GM06990 (cell line): ENCODE results near the gene ACMSD.
"Not testable (repeated sequence)": the region's sequence is repeated elsewhere in the genome, so short reads cannot be mapped to it uniquely, and the experiment has no call there.

Source experiments
- DNase-seq: peaks from one replicate; pipeline ENCODE4 v3.0.0-alpha.2; 2011; ENCODE audit not compliant: insufficient read length; ENCODE audit errors: extremely low read depth
- H3K27me3 ChIP-seq: replicated peaks from 2 replicates; pipeline ENCODE4 v1.6.0; 2011; ENCODE audit warnings: low read length; ENCODE audit not compliant: control insufficient read depth, insufficient read depth
- H3K36me3 ChIP-seq: 2 replicates; pipeline ENCODE4 v1.5.1; 2011; ENCODE audit warnings: low read length; ENCODE audit not compliant: control insufficient read depth, insufficient read depth
- H3K4me3 ChIP-seq: replicated peaks from 2 replicates; pipeline ENCODE4 v1.5.1; 2011; ENCODE audit warnings: low read depth, mild to moderate bottlenecking, control low read depth, low read length
- TF ChIP-seq, protein P1 (sequence below): IDR thresholded peaks from 2 replicates; pipeline ENCODE4 v1.5.1; 2011; ENCODE audit warnings: low read length, control low read depth, mild to moderate bottlenecking, inconsistent platforms; ENCODE audit not compliant: insufficient read depth, poor library complexity, severe bottlenecking

The ACMSD gene

DNA sequence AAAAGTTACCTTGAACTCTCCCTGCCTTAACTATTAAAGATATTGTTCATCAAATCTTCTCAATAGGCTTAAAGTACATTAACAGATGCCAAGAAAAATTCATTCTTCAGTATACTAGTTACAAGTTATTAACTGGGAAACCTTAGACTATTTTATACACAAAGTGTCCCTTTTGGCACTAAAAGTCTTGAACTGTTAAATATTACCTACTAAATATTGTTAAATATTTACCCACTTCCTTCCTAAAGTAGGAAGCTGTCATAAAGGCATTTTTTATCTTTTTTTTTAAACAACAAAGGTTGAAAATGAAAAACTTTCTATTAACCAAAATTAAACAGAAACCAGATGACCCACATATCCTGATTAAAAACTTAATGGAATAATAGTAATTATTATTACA, 60.8 kb downstream of the ACMSD start:
- H3K36me3 ChIP-seq = no peaks in the 10 kb centered on the region
- H3K4me3 ChIP-seq = no peak overlapping the region
- H3K27me3 ChIP-seq = no peaks in the 10 kb centered on the region
- TF ChIP-seq, protein P1, sequence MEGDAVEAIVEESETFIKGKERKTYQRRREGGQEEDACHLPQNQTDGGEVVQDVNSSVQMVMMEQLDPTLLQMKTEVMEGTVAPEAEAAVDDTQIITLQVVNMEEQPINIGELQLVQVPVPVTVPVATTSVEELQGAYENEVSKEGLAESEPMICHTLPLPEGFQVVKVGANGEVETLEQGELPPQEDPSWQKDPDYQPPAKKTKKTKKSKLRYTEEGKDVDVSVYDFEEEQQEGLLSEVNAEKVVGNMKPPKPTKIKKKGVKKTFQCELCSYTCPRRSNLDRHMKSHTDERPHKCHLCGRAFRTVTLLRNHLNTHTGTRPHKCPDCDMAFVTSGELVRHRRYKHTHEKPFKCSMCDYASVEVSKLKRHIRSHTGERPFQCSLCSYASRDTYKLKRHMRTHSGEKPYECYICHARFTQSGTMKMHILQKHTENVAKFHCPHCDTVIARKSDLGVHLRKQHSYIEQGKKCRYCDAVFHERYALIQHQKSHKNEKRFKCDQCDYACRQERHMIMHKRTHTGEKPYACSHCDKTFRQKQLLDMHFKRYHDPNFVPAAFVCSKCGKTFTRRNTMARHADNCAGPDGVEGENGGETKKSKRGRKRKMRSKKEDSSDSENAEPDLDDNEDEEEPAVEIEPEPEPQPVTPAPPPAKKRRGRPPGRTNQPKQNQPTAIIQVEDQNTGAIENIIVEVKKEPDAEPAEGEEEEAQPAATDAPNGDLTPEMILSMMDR = no peak
- DNase-seq = no peak

DNA sequence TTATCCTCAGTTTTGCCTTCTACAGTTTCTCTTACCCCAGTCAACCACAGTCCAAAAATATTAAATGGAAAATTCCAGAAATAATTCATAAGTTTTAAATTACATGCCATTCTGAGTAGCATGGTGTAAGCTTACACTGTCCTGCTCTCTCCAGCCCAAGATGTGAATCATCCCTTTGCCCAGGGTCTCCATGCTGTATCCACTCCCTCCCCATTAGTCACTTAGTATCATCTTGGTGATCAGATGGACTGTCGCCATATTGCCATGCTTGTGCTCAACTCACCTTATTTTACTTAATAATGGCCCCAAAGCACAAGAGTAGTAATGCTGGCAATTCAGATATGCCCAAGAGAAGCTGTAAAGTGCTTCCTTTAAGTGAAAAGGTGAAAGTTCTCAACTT, 61.7 kb downstream of the ACMSD start:
- no peak for DNase-seq

DNA sequence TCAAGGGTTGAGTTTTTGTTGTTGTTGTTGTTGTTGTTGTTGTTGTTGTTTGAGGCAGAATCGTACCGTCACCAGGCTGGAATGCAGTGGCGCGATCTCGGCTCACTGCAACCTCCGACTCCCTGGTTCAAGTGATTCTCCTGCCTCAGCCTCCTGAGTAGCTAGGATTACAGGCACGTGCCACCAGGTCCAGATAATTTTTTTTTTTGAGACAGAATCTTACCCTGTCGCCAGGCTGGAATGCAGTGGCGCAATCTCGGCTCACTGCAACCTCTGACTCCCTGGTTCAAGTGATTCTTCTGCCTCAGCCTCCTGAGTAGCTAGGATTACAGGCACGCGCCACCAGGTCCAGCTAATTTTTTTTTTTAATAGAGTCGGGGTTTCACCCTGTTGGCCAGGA, 65.3 kb downstream of the ACMSD start:
- H3K36me3 ChIP-seq, DNase-seq, H3K27me3 ChIP-seq, H3K4me3 ChIP-seq: not testable (repeated sequence)

More for the DNA sequence above, 61.7 kb downstream of the ACMSD start:
- H3K27me3 ChIP-seq = no peaks in the 10 kb centered on the region
- no peaks in the 10 kb centered on the region for H3K36me3 ChIP-seq
- H3K4me3 ChIP-seq = no peak overlapping the region
- TF ChIP-seq, protein P1 = no peak

DNA sequence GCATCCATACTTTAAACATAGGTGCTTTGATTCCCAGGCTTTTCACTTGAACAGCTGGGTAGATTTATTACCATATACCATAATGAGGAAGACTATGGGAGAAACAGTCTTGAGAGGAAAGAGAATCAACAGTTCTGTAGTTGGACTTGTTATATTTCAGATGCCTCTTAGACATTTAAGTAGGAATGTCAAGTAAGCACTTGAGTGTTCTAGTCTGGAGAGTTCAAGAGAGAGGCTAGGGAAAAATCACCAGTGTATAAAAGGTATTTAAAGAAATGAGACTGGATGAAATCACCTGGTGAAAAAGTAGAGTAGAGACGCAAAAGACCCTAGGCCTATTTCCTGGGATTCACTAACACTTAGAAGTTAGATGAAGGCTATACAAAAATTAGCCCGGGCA, 66.8 kb downstream of the ACMSD start:
- DNase-seq = no peak
- Histone ChIP-seq H3K4me3 (no peak overlapping the region), H3K27me3 (no peaks in the 10 kb centered on the region), H3K36me3 (no peaks in the 10 kb centered on the region)
- TF ChIP-seq, protein P1 = no peak

DNA sequence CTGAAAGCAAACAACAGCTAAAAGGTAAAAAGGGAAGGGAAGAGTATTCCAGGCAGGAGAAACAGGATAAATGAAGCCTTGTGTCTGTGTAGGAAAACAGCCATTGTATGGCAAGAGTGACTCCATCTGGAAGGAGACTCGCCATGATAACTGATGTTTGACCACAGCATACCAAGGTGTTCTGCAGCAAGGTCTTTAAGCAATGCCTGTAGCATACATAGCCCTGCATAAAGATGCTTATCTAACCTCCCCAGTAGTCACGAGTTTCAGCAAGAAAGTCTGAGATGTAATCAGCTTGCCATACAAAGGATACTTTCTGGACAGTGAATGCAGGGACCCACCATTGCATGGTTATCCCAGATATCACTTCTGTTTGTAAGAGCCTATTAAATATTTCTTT, 68.3 kb downstream of the ACMSD start:
- Histone ChIP-seq H3K36me3 (no peaks in the 10 kb centered on the region), H3K4me3 (no peak overlapping the region), H3K27me3 (no peaks in the 10 kb centered on the region)
- DNase-seq = no peak
- TF ChIP-seq, protein P1 = no peak

DNA sequence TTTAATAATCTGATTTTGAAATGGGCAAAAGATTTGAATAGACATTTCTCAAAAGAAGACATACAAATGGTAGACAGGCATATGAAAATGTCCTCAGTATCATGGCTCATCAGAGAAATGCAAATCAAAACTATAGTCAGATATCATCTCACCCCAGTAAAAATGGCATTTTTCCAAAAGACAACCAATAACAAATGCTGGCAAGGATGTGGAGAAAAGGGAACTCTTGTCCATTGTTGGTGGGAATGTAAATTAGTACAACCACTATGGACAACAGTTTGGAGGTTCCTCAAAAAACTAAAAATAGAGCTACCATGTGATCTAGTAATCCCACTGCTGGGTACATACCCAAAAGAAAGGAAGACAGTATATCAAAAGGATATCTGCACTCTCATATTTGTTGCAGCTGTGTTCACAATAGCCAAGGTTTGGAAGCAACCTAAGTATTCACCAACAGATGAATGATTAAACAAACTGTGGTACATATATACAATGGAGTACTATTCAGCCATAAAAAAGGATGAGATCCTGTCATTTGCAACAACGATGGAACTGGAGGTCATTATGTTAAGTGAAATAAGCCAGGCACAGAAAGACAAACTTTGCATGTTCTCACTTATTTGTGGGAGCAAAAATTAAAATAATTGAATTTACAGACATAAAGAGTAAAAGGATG, 69.2 kb downstream of the ACMSD start:
- DNase-seq = not testable (repeated sequence)

More for the DNA sequence above, 69.2 kb downstream of the ACMSD start:
- not testable (repeated sequence) for H3K36me3 ChIP-seq, H3K27me3 ChIP-seq, H3K4me3 ChIP-seq
